Uterus (tissue), 2 donors: ENCODE measurements around the gene TMEM235.

Source experiments
- POLR2A ChIP-seq, 2 donors: fragments of 450-650 bp; IDR thresholded peaks; one replicate each; pipeline ENCODE4 v1.6.1; 2016; ENCODE audit warnings: antibody characterized with exemption in 2 of 2, mild to moderate bottlenecking in 1 of 2, moderate library complexity in 1 of 2
- TF ChIP-seq, protein P1 (sequence below), 4 experiments: fragments of 200-600 bp in 2 of 4; fragments of 450-650 bp in 2 of 4; sonication (generic) in 2 of 4; IDR thresholded peaks; one replicate each; pipeline ENCODE4 v1.5.1; 2016 to 2019; ENCODE audit warnings: antibody characterized with exemption in 4 of 4, mild to moderate bottlenecking in 2 of 4, moderate library complexity in 1 of 4

DNA sequence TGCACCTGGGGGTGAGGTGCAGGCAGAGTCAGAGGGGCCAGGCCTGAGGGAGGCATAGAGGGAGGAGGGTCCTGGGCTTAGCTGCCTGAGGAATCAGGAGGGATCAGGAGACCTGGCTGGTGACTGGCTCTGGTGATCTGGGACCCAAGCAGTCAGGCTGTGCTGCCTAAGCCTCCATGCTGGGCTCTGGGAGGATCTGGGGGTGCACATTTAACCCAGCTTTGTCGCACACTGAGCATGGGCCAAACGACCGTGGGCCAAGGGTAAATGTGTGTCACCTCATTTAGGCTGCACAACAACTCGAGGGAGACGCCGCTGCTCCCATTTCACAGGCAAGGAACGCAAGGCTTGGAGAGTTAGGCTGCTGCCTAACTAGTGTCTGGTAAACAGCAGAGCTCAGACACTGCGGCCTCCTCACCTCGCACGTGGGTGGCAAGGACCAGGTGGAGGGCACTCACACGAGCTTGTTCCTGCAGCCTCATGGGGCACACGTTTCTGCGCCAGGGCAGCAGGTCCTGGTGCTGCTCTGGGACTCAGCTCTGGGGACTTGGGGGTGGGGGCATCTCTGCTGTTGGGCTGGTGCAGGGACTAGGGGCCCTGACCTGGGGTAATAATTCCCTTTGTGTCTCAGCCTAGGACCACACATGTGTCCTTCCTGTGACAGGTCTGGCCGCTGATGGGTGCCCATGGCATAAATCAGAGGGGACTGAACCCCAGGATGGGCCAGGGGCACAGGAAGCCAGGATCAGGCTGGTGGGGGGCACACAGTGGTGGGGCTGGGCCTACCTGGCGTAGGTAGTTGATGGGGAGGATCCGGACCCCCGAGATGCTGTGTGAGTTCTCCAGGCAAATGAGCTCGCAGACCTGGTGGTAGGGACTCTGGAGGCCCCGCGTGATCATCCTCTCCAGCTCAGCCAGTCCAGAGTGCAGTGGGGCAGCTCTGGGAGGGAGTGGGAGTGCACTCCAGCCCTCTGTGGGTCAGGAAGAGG, 18.7 kb downstream of the TMEM235 start:
- TF ChIP-seq, protein P1, sequence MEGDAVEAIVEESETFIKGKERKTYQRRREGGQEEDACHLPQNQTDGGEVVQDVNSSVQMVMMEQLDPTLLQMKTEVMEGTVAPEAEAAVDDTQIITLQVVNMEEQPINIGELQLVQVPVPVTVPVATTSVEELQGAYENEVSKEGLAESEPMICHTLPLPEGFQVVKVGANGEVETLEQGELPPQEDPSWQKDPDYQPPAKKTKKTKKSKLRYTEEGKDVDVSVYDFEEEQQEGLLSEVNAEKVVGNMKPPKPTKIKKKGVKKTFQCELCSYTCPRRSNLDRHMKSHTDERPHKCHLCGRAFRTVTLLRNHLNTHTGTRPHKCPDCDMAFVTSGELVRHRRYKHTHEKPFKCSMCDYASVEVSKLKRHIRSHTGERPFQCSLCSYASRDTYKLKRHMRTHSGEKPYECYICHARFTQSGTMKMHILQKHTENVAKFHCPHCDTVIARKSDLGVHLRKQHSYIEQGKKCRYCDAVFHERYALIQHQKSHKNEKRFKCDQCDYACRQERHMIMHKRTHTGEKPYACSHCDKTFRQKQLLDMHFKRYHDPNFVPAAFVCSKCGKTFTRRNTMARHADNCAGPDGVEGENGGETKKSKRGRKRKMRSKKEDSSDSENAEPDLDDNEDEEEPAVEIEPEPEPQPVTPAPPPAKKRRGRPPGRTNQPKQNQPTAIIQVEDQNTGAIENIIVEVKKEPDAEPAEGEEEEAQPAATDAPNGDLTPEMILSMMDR (IDR thresholded peaks at IDR 0.05): no peak
- no peak for TF ChIP-seq POLR2A (IDR thresholded peaks at IDR 0.05)
